Pulmonary artery endothelial cell (primary cell): Measurements from ENCODE around the gene C11orf58. TPM values are rescaled to one million over a fixed set of nuclear protein-coding genes. Genes with fewer than 3 reads are reported as not detected.

Experiments used
- DNase-seq: peaks from one replicate; pipeline ENCODE4 v3.0.0-alpha.2; 2011; ENCODE audit warnings: low read depth, low spot score
- total RNA-seq: library from RNA; depleted of rRNA; stranded (reverse); fragments of >200 nt; gene quantifications from 2 replicates; pipeline ENCODE4 v1.2.3, GENCODE V29; 2014

The C11orf58 gene
- total RNA-seq, 1 donor from 2014 or later = 194 TPM

DNA sequence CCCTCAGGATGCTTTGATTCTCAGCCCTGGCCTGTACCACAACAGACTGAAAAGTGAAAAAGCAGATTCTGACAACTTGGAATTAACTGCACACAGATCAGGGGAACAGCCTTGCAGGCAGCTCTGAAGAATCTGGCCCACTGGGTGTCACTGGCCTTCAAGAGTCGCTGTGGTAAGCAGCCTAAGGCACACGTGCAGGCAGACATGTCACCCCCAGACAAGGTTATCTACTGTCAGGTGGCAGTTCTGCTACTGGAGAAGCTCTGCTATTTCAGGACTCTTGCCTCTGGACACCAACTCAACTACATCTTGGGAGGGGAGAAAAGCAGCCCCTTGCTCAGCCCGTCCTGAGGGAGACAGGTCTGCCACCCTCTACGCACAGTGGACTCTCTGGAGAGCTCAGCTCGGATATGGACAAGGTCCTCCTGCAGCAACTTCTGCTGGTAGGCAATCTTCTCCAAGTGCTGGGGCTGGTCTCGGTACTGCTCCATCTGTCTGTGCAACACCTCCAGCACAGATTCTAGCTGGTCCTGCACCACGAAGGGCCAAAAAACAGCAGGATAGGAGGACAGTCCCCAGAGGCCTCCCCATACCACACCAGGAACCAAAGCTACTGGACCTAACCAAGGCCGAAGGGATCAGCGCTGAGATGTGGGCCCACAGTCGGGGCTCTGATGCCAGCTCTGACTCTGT lies 63.0 kb downstream of the C11orf58 start:
- DNase-seq = no peak

DNA sequence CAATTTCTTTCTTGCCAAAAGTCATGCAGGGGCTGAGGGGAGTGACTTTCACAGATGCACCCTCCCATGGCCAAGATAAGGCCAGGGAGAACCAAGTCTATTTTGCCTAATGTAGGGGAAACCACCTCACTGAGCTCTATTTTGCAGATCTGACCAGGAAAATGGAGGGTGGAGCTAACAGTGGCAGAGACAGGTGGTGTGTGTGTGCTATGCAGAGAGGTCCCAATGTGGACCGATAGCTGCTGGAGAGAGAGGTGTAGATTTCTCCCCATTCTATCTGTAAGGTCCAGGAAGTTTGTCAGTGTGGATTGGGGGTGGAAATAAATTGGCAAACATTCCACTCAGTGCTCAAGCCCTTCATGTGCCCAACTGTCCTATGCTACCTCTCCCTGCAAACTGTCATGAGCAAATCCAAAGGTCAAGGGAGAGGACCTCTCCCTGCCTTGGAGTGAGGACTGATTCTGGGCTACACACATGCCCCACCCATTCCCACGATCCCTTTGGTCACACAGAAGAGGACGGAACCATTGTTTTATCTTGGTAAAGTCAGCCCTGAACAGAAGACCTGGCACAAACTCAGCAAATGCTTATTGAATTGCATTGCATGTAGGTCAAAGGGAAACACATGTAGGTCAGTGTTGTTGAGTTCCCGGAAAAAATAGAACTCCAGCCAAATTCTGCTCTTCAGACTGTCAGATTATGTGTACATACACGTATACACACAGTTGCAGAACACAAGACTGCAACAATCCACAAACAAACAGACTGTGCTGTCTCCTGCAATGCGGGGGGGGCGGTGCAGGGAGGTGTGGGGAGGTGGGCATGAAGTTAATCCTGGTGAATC lies 65.9 kb downstream of the C11orf58 start:
- DNase-seq = peak; percentile 56

DNA sequence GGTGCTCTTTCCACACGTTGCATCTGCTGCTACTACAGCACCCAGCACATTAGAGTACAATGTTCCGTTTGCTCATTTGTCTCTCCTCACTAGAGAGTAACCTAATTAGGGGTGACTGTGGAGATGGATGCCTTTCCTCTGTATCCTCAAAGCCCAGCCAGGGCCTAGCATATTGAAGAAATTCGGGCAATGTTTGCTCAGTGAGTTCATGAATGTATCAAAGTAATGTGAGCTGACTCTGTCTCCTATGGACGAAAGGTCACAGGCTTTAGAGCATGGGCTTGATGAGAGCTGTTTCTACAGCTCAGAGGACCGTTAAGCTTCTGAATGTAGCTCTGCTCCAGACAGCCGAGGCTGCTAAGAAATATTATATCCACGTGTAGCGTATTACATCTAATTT lies 67.5 kb downstream of the C11orf58 start:
- no peak for DNase-seq

DNA sequence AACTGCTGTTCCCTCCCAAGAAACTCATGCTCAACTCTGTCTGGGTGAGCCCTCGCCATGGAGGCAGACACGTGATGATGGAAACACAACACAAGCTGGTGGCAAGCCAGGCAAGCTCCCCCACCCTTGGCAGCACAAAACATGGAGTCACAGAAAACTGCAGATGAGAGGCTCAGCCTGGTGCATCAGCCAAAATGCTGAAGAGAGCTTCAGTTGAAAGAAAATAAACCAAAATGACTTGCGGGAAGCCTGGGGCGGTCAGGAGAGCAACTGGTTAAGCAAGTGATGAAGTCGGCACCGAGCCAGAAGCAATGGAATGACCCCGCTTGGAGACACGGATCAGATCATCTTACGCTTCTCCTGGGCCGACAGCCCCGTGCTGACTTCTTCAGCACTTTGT lies 68.3 kb downstream of the C11orf58 start:
- DNase-seq = no peak

DNA sequence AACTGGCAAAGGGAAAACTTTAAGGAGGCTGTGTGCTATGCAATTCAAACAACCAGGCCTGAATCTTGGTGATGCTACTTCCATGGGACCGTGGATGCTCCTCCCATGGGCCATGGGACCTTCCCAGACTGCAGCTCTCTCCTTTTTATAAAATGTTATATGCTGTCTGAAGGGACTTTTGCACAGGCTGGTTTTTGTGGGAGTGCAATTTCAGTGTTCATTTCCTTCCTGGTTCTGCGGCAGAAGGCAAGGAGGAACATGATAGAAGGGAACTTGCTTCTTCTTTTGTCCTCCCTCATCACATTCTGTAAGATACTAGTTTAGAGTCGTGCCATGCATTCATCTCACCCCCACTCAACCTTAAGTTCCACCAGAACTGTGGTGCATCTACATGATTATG lies 68.9 kb downstream of the C11orf58 start:
- DNase-seq = no peak
